T-helper 17 cell (primary cell): ENCODE results near the gene RCL1. TPM values are rescaled to one million over a fixed set of nuclear protein-coding genes. Genes with fewer than 3 reads are reported as not detected.

Experiments used
- ATAC-seq: fragments of 150-1000 bp; cut with Tn5 transposase; 2 replicates; pipeline ENCODE4 v1.10.0; 2021; ENCODE audit warnings: mild to moderate bottlenecking, moderate library complexity
- DNase-seq, 3 donors: peaks; one replicate each; pipeline versions ENCODE4 v3.0.0 to v3.0.0-alpha.2; 2020 to 2021
- H3K9me3 ChIP-seq: one replicate; pipeline ENCODE4 v1.7.0; 2013; ENCODE audit warnings: low read length, mild to moderate bottlenecking; ENCODE audit not compliant: control insufficient read depth, poor library complexity, severe bottlenecking
- H3K27ac Mint-ChIP-seq: one replicate; pipeline ENCODE4 v1.8.0; 2022; ENCODE audit warnings: mild to moderate bottlenecking, moderate library complexity, mixed read lengths
- H3K27me3 Mint-ChIP-seq: one replicate; pipeline ENCODE4 v1.8.0; 2022; ENCODE audit warnings: mixed read lengths
- H3K36me3 Mint-ChIP-seq: one replicate; pipeline ENCODE4 v1.8.0; 2022; ENCODE audit warnings: low read depth, mixed read lengths
- H3K4me1 Mint-ChIP-seq: one replicate; pipeline ENCODE4 v1.8.0; 2022; ENCODE audit warnings: mild to moderate bottlenecking, mixed read lengths
- H3K4me3 Mint-ChIP-seq: one replicate; pipeline ENCODE4 v1.8.0; 2022; ENCODE audit warnings: mild to moderate bottlenecking, moderate library complexity, mixed read lengths
- total RNA-seq, 4 donors: library from RNA in 2 of 4; stranded (reverse) in 2 of 4; gene quantifications; one replicate each; pipeline ENCODE4 v1.2.3 and lab custom pipeline; 2022 to 2026

Gene RCL1
- total RNA-seq, 2 donors from 2014 or later, result 23.5 to 28.1 TPM

- H3K36me3 Mint-ChIP-seq, result peaks cover 10% of the 10 kb centered on the region
- DNase-seq (no peak), ATAC-seq (no peak)
These were observed 38.0 kb downstream of the RCL1 start for GRCh38 chr9:4830699-4831098.

GRCh38 chr9:4831119-4831518, 38.4 kb downstream of the RCL1 start:
- no peaks in the 10 kb centered on the region for H3K9me3 ChIP-seq
- no peak overlapping the region for H3K4me3 Mint-ChIP-seq
- H3K27me3 Mint-ChIP-seq, result no peaks in the 10 kb centered on the region
- H3K27ac Mint-ChIP-seq, result no peak overlapping the region
- no peak for ATAC-seq
- DNase-seq, result no peak
- peaks cover 13% of the 10 kb centered on the region for H3K36me3 Mint-ChIP-seq
- peaks cover 12% of the 10 kb centered on the region for H3K4me1 Mint-ChIP-seq

More at GRCh38 chr9:4830699-4831098, 38.0 kb downstream of the RCL1 start:
- no peaks in the 10 kb centered on the region for H3K9me3 ChIP-seq
- Mint-ChIP-seq H3K27me3 (no peaks in the 10 kb centered on the region), H3K4me1 (peaks cover 11% of the 10 kb centered on the region), H3K4me3 (no peak overlapping the region), H3K27ac (no peak overlapping the region)

GRCh38 chr9:4831944-4832343, 39.2 kb downstream of the RCL1 start:
- no peak for DNase-seq
- no peak overlapping the region for H3K27ac Mint-ChIP-seq
- H3K4me3 Mint-ChIP-seq, result no peak overlapping the region
- no peak for ATAC-seq
- H3K4me1 Mint-ChIP-seq, result peaks cover 16% of the 10 kb centered on the region
- H3K27me3 Mint-ChIP-seq, result no peaks in the 10 kb centered on the region
- H3K9me3 ChIP-seq, result no peaks in the 10 kb centered on the region
- H3K36me3 Mint-ChIP-seq, result peaks cover 19% of the 10 kb centered on the region

DNA sequence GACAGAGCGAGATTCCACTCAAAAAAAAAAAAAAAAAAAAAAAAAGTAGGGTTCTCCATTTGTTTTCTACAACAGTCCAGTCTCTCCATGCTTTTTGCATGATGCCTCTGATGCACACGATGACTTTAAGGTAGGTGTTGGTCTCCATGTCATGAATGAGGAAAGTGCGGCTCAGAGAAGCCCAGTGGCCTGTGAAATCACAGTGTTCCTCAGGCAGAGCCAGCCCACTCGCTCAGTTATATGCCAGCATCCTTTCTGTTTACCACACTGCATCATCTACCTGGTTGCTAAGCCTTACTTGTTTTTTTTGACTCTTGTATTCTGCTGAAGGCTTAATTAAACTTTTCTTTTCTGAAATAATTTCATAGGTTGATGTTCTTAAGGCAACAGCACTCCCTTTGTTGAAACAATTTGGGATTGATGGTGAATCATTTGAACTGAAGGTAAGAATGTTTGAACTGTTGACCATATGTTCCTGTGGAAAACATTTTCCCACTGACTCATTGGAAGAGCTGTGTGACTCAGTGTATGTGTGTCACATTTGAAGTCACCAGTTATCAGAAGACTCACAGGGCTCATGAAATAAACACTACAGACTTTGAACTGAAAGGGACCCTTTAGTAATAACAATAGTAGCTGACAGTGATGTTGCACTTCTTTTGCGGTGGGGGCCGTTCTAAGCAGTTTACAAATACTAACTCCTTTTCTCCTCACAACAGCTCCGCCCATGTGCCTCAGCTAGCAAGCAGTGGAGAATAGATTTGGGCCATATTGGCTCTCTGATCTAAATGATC, 40.2 kb downstream of the RCL1 start:
- H3K4me1 Mint-ChIP-seq, result peaks cover 21% of the 10 kb centered on the region
- no peak overlapping the region for H3K27ac Mint-ChIP-seq
- no peak overlapping the region for H3K4me3 Mint-ChIP-seq

DNA sequence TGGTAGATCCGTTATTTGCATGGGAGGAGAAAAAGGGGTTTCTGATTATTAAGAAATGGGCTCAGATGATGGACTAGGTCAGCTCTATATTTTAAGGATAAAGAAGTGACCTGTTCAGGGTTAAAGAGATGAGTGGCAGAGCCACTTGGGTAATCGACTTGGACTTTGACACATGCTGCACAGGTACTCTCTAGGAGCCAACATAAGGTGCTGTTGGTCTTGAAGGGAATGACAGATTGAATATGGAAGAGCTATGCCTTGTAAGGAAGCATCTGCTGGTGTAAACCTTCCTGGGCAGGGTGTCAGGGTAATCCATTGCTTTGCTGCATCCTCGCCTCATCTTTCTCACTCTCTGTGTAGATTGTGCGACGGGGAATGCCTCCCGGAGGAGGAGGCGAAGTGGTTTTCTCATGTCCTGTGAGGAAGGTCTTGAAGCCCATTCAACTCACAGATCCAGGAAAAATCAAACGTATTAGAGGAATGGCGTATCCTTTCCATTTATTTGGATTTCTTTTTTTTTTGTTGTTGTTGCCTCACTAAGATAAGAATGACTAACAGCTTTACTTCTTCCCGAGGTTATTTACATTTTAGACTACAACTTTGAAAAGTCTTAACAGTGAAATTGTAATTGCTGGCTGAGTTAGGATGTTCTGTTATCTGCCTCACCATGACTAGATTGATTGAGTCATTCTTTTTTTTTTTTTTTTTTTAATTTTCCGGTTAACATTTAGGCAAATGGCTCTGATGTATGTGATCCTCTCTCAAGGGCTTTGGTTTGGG, 41.2 kb downstream of the RCL1 start:
- Mint-ChIP-seq H3K36me3 (peaks cover 19% of the 10 kb centered on the region), H3K27me3 (no peaks in the 10 kb centered on the region), H3K27ac (no peak overlapping the region), H3K4me3 (no peak overlapping the region), H3K4me1 (peaks cover 25% of the 10 kb centered on the region)
- ATAC-seq (no peak), DNase-seq (no peak)
- no peaks in the 10 kb centered on the region for H3K9me3 ChIP-seq

More for the DNA sequence above, 40.2 kb downstream of the RCL1 start:
- no peaks in the 10 kb centered on the region for H3K9me3 ChIP-seq
- H3K27me3 Mint-ChIP-seq, result no peaks in the 10 kb centered on the region
- peaks cover 19% of the 10 kb centered on the region for H3K36me3 Mint-ChIP-seq
- DNase-seq (no peak), ATAC-seq (no peak)

GRCh38 chr9:4836676-4837075, 43.9 kb downstream of the RCL1 start:
- Mint-ChIP-seq H3K36me3 (peaks cover 25% of the 10 kb centered on the region), H3K4me3 (peak overlapping the region; percentile 7), H3K4me1 (peaks cover 33% of the 10 kb centered on the region)

GRCh38 chr9:4837261-4838188, 44.8 kb downstream of the RCL1 start:
- H3K27ac Mint-ChIP-seq, result no peak overlapping the region
- peaks cover 25% of the 10 kb centered on the region for H3K36me3 Mint-ChIP-seq
- H3K4me3 Mint-ChIP-seq, result no peak overlapping the region
- H3K4me1 Mint-ChIP-seq, result peaks cover 35% of the 10 kb centered on the region
- DNase-seq (no peak), ATAC-seq (no peak)
- H3K9me3 ChIP-seq, result no peaks in the 10 kb centered on the region
- no peaks in the 10 kb centered on the region for H3K27me3 Mint-ChIP-seq

More at GRCh38 chr9:4836676-4837075, 43.9 kb downstream of the RCL1 start:
- Mint-ChIP-seq H3K27me3 (no peaks in the 10 kb centered on the region), H3K27ac (no peak overlapping the region)
- ATAC-seq, result no peak
- DNase-seq, result no peak
- H3K9me3 ChIP-seq, result no peaks in the 10 kb centered on the region

GRCh38 chr9:4838189-4838546, 45.4 kb downstream of the RCL1 start:
- H3K27ac Mint-ChIP-seq, result no peak overlapping the region
- ATAC-seq (no peak), DNase-seq (no peak)
- H3K9me3 ChIP-seq, result no peaks in the 10 kb centered on the region
- peaks cover 25% of the 10 kb centered on the region for H3K36me3 Mint-ChIP-seq
- H3K4me1 Mint-ChIP-seq, result peaks cover 36% of the 10 kb centered on the region
- H3K4me3 Mint-ChIP-seq, result no peak overlapping the region
- H3K27me3 Mint-ChIP-seq, result no peaks in the 10 kb centered on the region

DNA sequence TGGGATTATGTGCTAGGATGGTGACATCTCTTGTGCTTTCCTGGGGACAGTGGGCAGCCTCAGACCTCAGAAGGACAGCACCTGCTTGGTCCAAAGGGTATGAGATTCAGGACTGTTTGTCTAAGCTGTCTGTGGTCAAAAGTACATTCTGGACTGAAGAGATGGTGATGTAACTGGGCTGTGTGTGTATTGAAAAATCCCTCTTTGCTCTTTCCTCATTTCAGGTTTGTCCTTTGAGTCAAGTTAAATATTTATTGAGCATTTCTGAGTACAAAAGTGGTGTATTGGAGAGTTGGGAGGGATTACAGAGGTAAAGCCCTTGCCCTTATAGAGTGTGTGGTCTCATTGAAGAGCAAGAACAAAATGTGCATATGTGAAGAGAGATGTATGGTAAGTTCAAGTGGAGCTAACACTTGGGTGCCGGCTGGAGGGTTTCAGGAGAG, 46.7 kb downstream of the RCL1 start:
- ATAC-seq, result no peak
- Mint-ChIP-seq H3K27ac (peak overlapping the region; percentile 71), H3K36me3 (peaks cover 22% of the 10 kb centered on the region), H3K27me3 (no peaks in the 10 kb centered on the region), H3K4me3 (no peak overlapping the region), H3K4me1 (peaks cover 42% of the 10 kb centered on the region)
- DNase-seq, result no peak
- no peaks in the 10 kb centered on the region for H3K9me3 ChIP-seq

DNA sequence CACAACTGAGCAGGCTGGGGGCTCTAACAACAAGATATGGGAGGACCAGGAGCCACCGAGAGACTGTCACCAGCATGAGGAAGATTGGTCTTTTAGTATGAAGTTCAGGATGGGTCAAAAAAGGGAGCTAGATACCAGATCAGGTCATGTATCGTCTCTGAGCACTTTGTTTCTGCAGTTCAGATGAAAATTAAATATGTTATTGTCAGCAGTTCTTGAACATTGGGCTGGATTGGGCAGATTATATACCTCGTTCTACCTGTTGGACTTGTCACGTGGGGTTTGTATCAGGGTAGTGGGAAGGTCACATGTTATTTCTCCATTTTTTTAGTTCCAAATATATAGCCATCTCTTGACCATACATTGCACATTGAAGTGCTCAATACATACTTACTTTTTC, 47.3 kb downstream of the RCL1 start:
- DNase-seq (no peak), ATAC-seq (no peak)
- Mint-ChIP-seq H3K27me3 (no peaks in the 10 kb centered on the region), H3K36me3 (peaks cover 19% of the 10 kb centered on the region), H3K4me1 (peaks cover 41% of the 10 kb centered on the region), H3K27ac (peak overlapping the region; percentile 71), H3K4me3 (no peak overlapping the region)
- H3K9me3 ChIP-seq, result no peaks in the 10 kb centered on the region

- H3K27ac Mint-ChIP-seq, result no peak overlapping the region
- peaks cover 31% of the 10 kb centered on the region for H3K4me1 Mint-ChIP-seq
- DNase-seq, result no peak
- H3K27me3 Mint-ChIP-seq, result no peaks in the 10 kb centered on the region
- H3K9me3 ChIP-seq, result no peaks in the 10 kb centered on the region
- no peak overlapping the region for H3K4me3 Mint-ChIP-seq
- no peak for ATAC-seq
- peaks cover 7% of the 10 kb centered on the region for H3K36me3 Mint-ChIP-seq
These were observed 49.5 kb downstream of the RCL1 start for GRCh38 chr9:4842213-4842612.

DNA sequence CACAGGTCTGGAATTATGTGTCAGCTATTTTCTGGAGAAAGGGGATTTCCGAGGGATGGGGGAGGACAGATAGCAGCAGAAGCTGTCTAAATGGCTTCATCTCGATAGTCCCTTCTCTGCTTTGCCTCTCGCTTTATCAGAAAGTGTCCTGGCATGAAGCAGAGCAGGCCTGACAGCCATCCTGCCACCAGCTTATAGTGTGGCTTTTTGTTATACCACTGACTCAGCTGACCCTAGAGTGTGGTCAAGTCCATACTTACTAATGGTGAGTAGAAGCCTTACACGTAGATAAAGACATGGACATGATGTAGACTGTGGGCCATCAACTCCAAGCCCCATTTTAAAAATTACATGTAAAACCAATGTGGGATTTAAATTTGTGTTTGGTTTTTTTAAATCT, 50.0 kb downstream of the RCL1 start:
- no peak for ATAC-seq
- H3K9me3 ChIP-seq, result no peaks in the 10 kb centered on the region
- Mint-ChIP-seq H3K27me3 (no peaks in the 10 kb centered on the region), H3K36me3 (peaks cover 7% of the 10 kb centered on the region), H3K27ac (no peak overlapping the region), H3K4me3 (no peak overlapping the region), H3K4me1 (peaks cover 27% of the 10 kb centered on the region)
- no peak for DNase-seq
